Measurements from ENCODE around the gene ZNF804A. TPM values are rescaled to one million over a fixed set of nuclear protein-coding genes. Genes with fewer than 3 reads are reported as not detected.
A peak's percentile ranks its signal among the peaks of the same experiment; 100 is the strongest.

Gene ZNF804A
- total RNA-seq, 1 donor from 2014 or later = not detected

GRCh38 chr2:184558713-184559464 is 39.4 kb upstream of the ZNF804A start:
- FAIRE-seq (no peak), DNase-seq (ENCODE audit: low read depth) (no peak)
- H3K27me3 ChIP-seq (ENCODE audit: control insufficient read depth, insufficient read depth, low read length) = no peaks in the 10 kb centered on the region
- TF ChIP-seq CTCF (IDR thresholded peaks at IDR 0.05; ENCODE audit: insufficient read depth, low read length, severe bottlenecking) = no peak
- H3K36me3 ChIP-seq (ENCODE audit: control insufficient read depth, insufficient read depth, low read length) = no peaks in the 10 kb centered on the region
- H3K4me3 ChIP-seq (ENCODE audit: low read depth, low read length) = no peak overlapping the region

GRCh38 chr2:184560603-184561002 is 37.7 kb upstream of the ZNF804A start:
- H3K27me3 ChIP-seq (ENCODE audit: control insufficient read depth, insufficient read depth, low read length) = no peaks in the 10 kb centered on the region
- FAIRE-seq (no peak), DNase-seq (ENCODE audit: low read depth) (no peak)
- H3K4me3 ChIP-seq (ENCODE audit: low read depth, low read length) = no peak overlapping the region
- no peaks in the 10 kb centered on the region for H3K36me3 ChIP-seq (ENCODE audit: control insufficient read depth, insufficient read depth, low read length)
- no peak for TF ChIP-seq CTCF (IDR thresholded peaks at IDR 0.05; ENCODE audit: insufficient read depth, low read length, severe bottlenecking)

- no peak for TF ChIP-seq CTCF (IDR thresholded peaks at IDR 0.05; ENCODE audit: insufficient read depth, low read length, severe bottlenecking)
- no peaks in the 10 kb centered on the region for H3K27me3 ChIP-seq (ENCODE audit: control insufficient read depth, insufficient read depth, low read length)
- H3K4me3 ChIP-seq (ENCODE audit: low read depth, low read length) = no peak overlapping the region
- DNase-seq (ENCODE audit: low read depth) (peak; percentile 44), FAIRE-seq (no peak)
- no peaks in the 10 kb centered on the region for H3K36me3 ChIP-seq (ENCODE audit: control insufficient read depth, insufficient read depth, low read length)
Observed at GRCh38 chr2:184562532-184562931, 35.8 kb upstream of the ZNF804A start.

- no peak for TF ChIP-seq CTCF (IDR thresholded peaks at IDR 0.05; ENCODE audit: insufficient read depth, low read length, severe bottlenecking)
- Histone ChIP-seq H3K36me3 (ENCODE audit: control insufficient read depth, insufficient read depth, low read length) (no peaks in the 10 kb centered on the region), H3K4me3 (ENCODE audit: low read depth, low read length) (no peak overlapping the region), H3K27me3 (ENCODE audit: control insufficient read depth, insufficient read depth, low read length) (no peaks in the 10 kb centered on the region)
- DNase-seq (ENCODE audit: low read depth) (no peak), FAIRE-seq (no peak)
Observed at GRCh38 chr2:184564092-184564491, 34.2 kb upstream of the ZNF804A start.

- Histone ChIP-seq H3K36me3 (ENCODE audit: control insufficient read depth, insufficient read depth, low read length) (no peaks in the 10 kb centered on the region), H3K4me3 (ENCODE audit: low read depth, low read length) (no peak overlapping the region), H3K27me3 (ENCODE audit: control insufficient read depth, insufficient read depth, low read length) (no peaks in the 10 kb centered on the region)
- no peak for TF ChIP-seq CTCF (IDR thresholded peaks at IDR 0.05; ENCODE audit: insufficient read depth, low read length, severe bottlenecking)
- peak; percentile 32 for DNase-seq (ENCODE audit: low read depth)
- no peak for FAIRE-seq
Observed at GRCh38 chr2:184566716-184567115, 31.6 kb upstream of the ZNF804A start.

GRCh38 chr2:184577056-184577455 is 21.3 kb upstream of the ZNF804A start:
- no peak for FAIRE-seq
- DNase-seq (ENCODE audit: low read depth) = no peak

More at GRCh38 chr2:184577056-184577455, 21.3 kb upstream of the ZNF804A start:
- no peak for TF ChIP-seq CTCF (IDR thresholded peaks at IDR 0.05; ENCODE audit: insufficient read depth, low read length, severe bottlenecking)
- Histone ChIP-seq H3K27me3 (ENCODE audit: control insufficient read depth, insufficient read depth, low read length) (no peaks in the 10 kb centered on the region), H3K36me3 (ENCODE audit: control insufficient read depth, insufficient read depth, low read length) (no peaks in the 10 kb centered on the region), H3K4me3 (ENCODE audit: low read depth, low read length) (no peak overlapping the region)

Measured in bronchial epithelial cell (primary cell).